Activated CD4-positive, alpha-beta T cell treated with anti-CD3 and anti-CD28 coated beads, Interleukin-10, Interleukin-2, amounts not matched to agents 100 ng/mL and 50 ng/mL, durations not matched to agents 16 hours and 8 hours (primary cell): ENCODE data around the gene SEC16A.

Experiments
- DNase-seq: peaks from one replicate; pipeline ENCODE4 v3.0.0-alpha.2; 2020

The SEC16A gene

GRCh38 chr9:136484153-136485048 lies 1.6 kb upstream of the SEC16A start:
- DNase-seq, result no peak

- DNase-seq, result peak; percentile 97
Observed at GRCh38 chr9:136483589-136484152, 831 bp upstream of the SEC16A start.

GRCh38 chr9:136482046-136482792 lies 621 bp downstream of the SEC16A start:
- DNase-seq, result peak; percentile 44

GRCh38 chr9:136481558-136481957 lies 1.3 kb downstream of the SEC16A start:
- DNase-seq, result no peak

- DNase-seq, result no peak
Observed at GRCh38 chr9:136476369-136477150, 6.3 kb downstream of the SEC16A start.

GRCh38 chr9:136474974-136475865 lies 7.6 kb downstream of the SEC16A start:
- DNase-seq, result no peak

GRCh38 chr9:136474021-136474640 lies 8.7 kb downstream of the SEC16A start:
- DNase-seq, result no peak

GRCh38 chr9:136473354-136473721 lies 9.5 kb downstream of the SEC16A start:
- no peak for DNase-seq

GRCh38 chr9:136472640-136473353 lies 10.0 kb downstream of the SEC16A start:
- DNase-seq, result no peak

- no peak for DNase-seq
Observed at GRCh38 chr9:136471802-136472487, 10.9 kb downstream of the SEC16A start.

- DNase-seq, result no peak
Observed at GRCh38 chr9:136470792-136471469, 11.9 kb downstream of the SEC16A start.

- no peak for DNase-seq
Observed at GRCh38 chr9:136470356-136470755, 12.5 kb downstream of the SEC16A start.

GRCh38 chr9:136467766-136468165 lies 15.1 kb downstream of the SEC16A start:
- no peak for DNase-seq

GRCh38 chr9:136466155-136466541 lies 16.7 kb downstream of the SEC16A start:
- DNase-seq, result no peak

GRCh38 chr9:136465500-136466154 lies 17.2 kb downstream of the SEC16A start:
- DNase-seq, result no peak

GRCh38 chr9:136464241-136464640 lies 18.6 kb downstream of the SEC16A start:
- DNase-seq, result no peak

- DNase-seq, result no peak
Observed at GRCh38 chr9:136463578-136463977, 19.3 kb downstream of the SEC16A start.

- DNase-seq, result no peak
Observed at GRCh38 chr9:136462664-136463063, 20.2 kb downstream of the SEC16A start.

- DNase-seq, result no peak
Observed at GRCh38 chr9:136460772-136461325, 22.0 kb downstream of the SEC16A start.
